Measurements from ENCODE around the gene BCLAF3.

The BCLAF3 gene

GRCh38 chrX:20005883-20006282 is 15.0 kb upstream of the BCLAF3 start:
- Histone ChIP-seq H3K4me1 (ENCODE audit: insufficient read depth, low read length) (peaks cover 15% of the 10 kb centered on the region), H3K4me3 (ENCODE audit: low read length) (no peak overlapping the region), H3K36me3 (ENCODE audit: insufficient read depth, low read length) (no peaks in the 10 kb centered on the region), H2AFZ (ENCODE audit: low read depth, low read length) (no peak overlapping the region), H3K27me3 (ENCODE audit: insufficient read depth, low read length) (no peaks in the 10 kb centered on the region), H3K9me3 (ENCODE audit: low read length) (no peaks in the 10 kb centered on the region)

- H3K27me3 ChIP-seq (ENCODE audit: insufficient read depth, low read length): no peaks in the 10 kb centered on the region
- no peaks in the 10 kb centered on the region for H3K9me3 ChIP-seq (ENCODE audit: low read length)
- no peak overlapping the region for H2AFZ ChIP-seq (ENCODE audit: low read depth, low read length)
- H3K4me1 ChIP-seq (ENCODE audit: insufficient read depth, low read length): peaks cover 8% of the 10 kb centered on the region
- H3K36me3 ChIP-seq (ENCODE audit: insufficient read depth, low read length): no peaks in the 10 kb centered on the region
- no peak overlapping the region for H3K4me3 ChIP-seq (ENCODE audit: low read length)
Observed at GRCh38 chrX:20001588-20001987, 10.7 kb upstream of the BCLAF3 start.

DNA sequence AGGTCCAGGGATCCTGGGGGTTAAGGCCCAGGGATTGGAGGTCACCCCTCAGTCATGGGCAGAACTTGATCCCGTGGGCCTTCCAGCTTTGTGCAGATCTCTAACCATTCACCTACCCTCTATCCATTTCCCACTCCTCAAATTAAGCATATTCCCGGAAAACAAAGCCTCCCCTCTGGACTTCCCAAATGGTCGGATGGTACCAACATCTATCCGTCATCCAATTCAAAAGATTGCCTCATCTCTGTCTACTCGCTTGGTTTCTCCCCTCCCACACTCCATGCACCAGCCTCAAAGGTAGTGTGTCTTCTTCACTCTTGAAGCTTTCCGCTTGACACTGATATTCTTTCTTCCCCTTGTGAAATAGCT is 473 bp upstream of the BCLAF3 start:
- Histone ChIP-seq H3K4me3 (ENCODE audit: low read length) (peak overlapping the region; percentile 49), H3K9me3 (ENCODE audit: low read length) (no peaks in the 10 kb centered on the region), H3K27me3 (ENCODE audit: insufficient read depth, low read length) (no peaks in the 10 kb centered on the region), H3K36me3 (ENCODE audit: insufficient read depth, low read length) (peaks cover 2% of the 10 kb centered on the region), H3K4me1 (ENCODE audit: insufficient read depth, low read length) (no peaks in the 10 kb centered on the region), H2AFZ (ENCODE audit: low read depth, low read length) (peak overlapping the region; percentile 85)

DNA sequence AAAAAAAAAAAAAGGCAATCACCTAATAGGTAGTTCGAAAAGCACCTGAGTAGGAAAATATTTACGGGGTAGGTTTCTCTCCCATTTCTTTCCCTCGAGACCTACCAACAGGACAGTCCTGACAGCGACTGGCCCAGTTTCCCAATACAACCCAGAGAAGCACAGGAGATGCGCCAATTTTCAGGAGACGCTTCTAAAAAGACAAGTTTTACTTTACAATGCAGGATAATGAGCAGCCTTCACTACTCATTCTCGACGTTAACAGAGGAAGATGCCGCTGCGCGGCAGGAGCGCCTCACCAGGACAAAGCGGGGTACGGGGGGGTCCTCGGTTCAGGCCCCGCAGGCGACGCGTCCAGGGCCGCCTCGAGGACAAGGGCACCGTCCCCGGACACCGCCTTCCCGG is 708 bp downstream of the BCLAF3 start:
- peak overlapping the region; percentile 72 for H2AFZ ChIP-seq (ENCODE audit: low read depth, low read length)

DNA sequence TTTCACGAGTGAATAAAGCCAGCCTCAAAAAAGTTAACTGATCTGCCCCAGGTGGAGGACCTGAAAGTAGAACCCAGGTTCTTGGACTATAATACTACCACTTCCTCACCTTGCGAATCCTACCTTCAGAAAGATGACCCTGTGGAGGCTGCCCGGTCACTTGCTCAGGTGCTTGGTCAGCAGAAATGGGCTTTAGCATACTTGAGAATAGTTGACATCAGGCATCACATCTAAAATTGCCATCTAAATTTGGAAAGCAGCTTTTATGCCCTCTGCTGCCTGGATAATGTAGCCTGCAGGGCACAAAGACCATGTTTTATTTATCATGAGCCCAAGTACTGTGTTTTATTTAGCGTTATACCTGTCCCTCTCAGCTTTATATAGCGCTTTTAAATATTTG is 3.0 kb downstream of the BCLAF3 start:
- H3K27me3 ChIP-seq (ENCODE audit: insufficient read depth, low read length): no peaks in the 10 kb centered on the region
- no peak overlapping the region for H3K4me3 ChIP-seq (ENCODE audit: low read length)
- H3K4me1 ChIP-seq (ENCODE audit: insufficient read depth, low read length): no peaks in the 10 kb centered on the region
- peaks cover 5% of the 10 kb centered on the region for H3K9me3 ChIP-seq (ENCODE audit: low read length)
- H2AFZ ChIP-seq (ENCODE audit: low read depth, low read length): no peak overlapping the region
- peaks cover 4% of the 10 kb centered on the region for H3K36me3 ChIP-seq (ENCODE audit: insufficient read depth, low read length)

More for the DNA sequence above, 708 bp downstream of the BCLAF3 start:
- Histone ChIP-seq H3K36me3 (ENCODE audit: insufficient read depth, low read length) (peaks cover 4% of the 10 kb centered on the region), H3K4me3 (ENCODE audit: low read length) (peak overlapping the region; percentile 83), H3K27me3 (ENCODE audit: insufficient read depth, low read length) (no peaks in the 10 kb centered on the region), H3K4me1 (ENCODE audit: insufficient read depth, low read length) (no peaks in the 10 kb centered on the region), H3K9me3 (ENCODE audit: low read length) (peaks cover 4% of the 10 kb centered on the region)

- Histone ChIP-seq H3K27me3 (ENCODE audit: insufficient read depth, low read length) (no peaks in the 10 kb centered on the region), H2AFZ (ENCODE audit: low read depth, low read length) (no peak overlapping the region), H3K4me1 (ENCODE audit: insufficient read depth, low read length) (no peaks in the 10 kb centered on the region), H3K36me3 (ENCODE audit: insufficient read depth, low read length) (peaks cover 4% of the 10 kb centered on the region), H3K9me3 (ENCODE audit: low read length) (peaks cover 5% of the 10 kb centered on the region), H3K4me3 (ENCODE audit: low read length) (no peak overlapping the region)
Observed at GRCh38 chrX:19986531-19986930, 4.3 kb downstream of the BCLAF3 start.

DNA sequence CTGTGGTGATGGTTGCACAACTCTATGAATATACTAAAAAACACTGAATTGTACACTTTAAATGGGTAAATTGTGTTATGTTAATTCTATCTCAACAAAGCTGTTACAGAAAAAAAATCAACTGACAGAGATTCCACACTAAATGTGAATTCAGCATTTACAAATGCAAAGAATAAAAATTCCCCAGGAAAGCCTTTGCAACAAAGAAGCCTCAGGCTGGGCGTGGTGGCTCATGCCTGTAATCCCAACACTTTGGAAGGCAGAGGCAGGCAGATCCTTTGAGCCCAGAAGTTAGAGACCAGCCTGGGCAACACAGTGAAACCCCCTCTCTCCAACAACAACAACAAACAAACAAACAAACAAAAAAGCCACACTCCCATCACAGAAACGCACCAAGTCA is 8.9 kb downstream of the BCLAF3 start:
- H3K4me1 ChIP-seq (ENCODE audit: insufficient read depth, low read length): no peaks in the 10 kb centered on the region
- H3K36me3 ChIP-seq (ENCODE audit: insufficient read depth, low read length): peaks cover 4% of the 10 kb centered on the region
- H3K27me3 ChIP-seq (ENCODE audit: insufficient read depth, low read length): no peaks in the 10 kb centered on the region
- H3K4me3 ChIP-seq (ENCODE audit: low read length): no peak overlapping the region
- H2AFZ ChIP-seq (ENCODE audit: low read depth, low read length): no peak overlapping the region
- peaks cover 9% of the 10 kb centered on the region for H3K9me3 ChIP-seq (ENCODE audit: low read length)

GRCh38 chrX:19975845-19976244 is 15.0 kb downstream of the BCLAF3 start:
- no peaks in the 10 kb centered on the region for H3K36me3 ChIP-seq (ENCODE audit: insufficient read depth, low read length)

DNA sequence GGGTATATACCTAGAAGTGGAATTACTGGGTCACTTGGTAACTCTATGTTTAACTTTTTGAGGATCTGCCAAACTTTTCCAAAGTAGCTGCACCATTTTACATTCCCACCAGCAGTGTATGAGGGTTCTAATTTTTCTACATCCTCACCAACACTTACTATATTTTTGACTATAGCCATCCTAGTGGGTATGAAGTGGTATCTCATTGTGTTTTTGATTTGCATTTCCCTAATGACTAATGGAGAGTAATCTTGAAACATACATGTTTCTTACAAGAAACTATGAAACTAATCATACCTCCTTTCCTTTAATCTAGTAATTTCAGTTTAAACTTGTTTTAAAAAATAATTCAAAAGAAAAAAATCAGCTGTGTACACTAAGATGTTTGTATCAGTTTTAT is 17.9 kb downstream of the BCLAF3 start:
- Histone ChIP-seq H3K4me1 (ENCODE audit: insufficient read depth, low read length) (no peaks in the 10 kb centered on the region), H3K36me3 (ENCODE audit: insufficient read depth, low read length) (no peaks in the 10 kb centered on the region), H2AFZ (ENCODE audit: low read depth, low read length) (no peak overlapping the region), H3K4me3 (ENCODE audit: low read length) (no peak overlapping the region), H3K9me3 (ENCODE audit: low read length) (peaks cover 3% of the 10 kb centered on the region), H3K27me3 (ENCODE audit: insufficient read depth, low read length) (no peaks in the 10 kb centered on the region)

More at GRCh38 chrX:19975845-19976244, 15.0 kb downstream of the BCLAF3 start:
- H2AFZ ChIP-seq (ENCODE audit: low read depth, low read length): no peak overlapping the region
- no peaks in the 10 kb centered on the region for H3K4me1 ChIP-seq (ENCODE audit: insufficient read depth, low read length)
- no peaks in the 10 kb centered on the region for H3K27me3 ChIP-seq (ENCODE audit: insufficient read depth, low read length)
- no peak overlapping the region for H3K4me3 ChIP-seq (ENCODE audit: low read length)
- H3K9me3 ChIP-seq (ENCODE audit: low read length): peaks cover 3% of the 10 kb centered on the region

DNA sequence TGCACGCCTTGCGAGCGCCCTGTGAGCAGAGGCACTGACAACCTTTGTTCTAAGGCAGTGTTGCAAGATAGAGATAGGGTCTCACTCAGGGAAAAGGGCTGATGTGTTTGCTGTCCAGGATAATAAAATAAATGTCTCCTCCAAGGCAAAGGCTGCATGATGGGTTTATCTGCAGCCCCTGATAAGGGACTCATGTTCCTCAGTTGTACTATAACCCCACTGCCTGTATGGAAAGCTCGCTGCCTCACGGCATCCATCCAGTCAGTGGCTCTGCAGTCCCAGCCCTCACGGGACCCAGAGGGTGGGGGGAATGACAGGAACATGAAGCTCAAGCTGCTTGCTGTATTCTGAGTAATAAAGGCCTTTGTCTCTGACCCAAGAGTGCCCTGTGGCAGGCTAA is 22.6 kb downstream of the BCLAF3 start:
- H3K4me1 ChIP-seq (ENCODE audit: insufficient read depth, low read length): no peaks in the 10 kb centered on the region
- H3K9me3 ChIP-seq (ENCODE audit: low read length): no peaks in the 10 kb centered on the region
- H3K4me3 ChIP-seq (ENCODE audit: low read length): no peak overlapping the region
- H3K27me3 ChIP-seq (ENCODE audit: insufficient read depth, low read length): no peaks in the 10 kb centered on the region
- no peak overlapping the region for H2AFZ ChIP-seq (ENCODE audit: low read depth, low read length)
- peaks cover 14% of the 10 kb centered on the region for H3K36me3 ChIP-seq (ENCODE audit: insufficient read depth, low read length)

DNA sequence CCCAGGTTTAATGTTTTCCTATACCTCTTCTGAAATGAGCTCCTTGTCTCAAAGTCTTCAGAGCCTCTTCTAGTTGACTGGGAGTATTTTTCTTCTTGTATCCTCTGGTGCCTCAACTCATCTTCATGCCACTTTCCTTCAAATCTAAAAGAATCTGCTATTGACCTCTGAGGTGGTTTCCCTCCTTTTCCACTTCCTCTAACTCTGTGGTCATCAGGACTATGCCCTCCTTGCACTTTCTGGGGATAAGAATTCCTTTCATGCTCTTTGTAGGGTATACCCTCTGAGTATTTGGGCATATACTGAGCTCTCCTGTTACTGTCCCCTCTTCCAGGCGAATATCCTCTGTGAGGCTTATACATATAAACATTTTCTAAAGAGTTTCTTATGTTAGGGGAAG is 24.8 kb downstream of the BCLAF3 start:
- no peaks in the 10 kb centered on the region for H3K27me3 ChIP-seq (ENCODE audit: insufficient read depth, low read length)
- H2AFZ ChIP-seq (ENCODE audit: low read depth, low read length): no peak overlapping the region
- no peaks in the 10 kb centered on the region for H3K9me3 ChIP-seq (ENCODE audit: low read length)
- no peak overlapping the region for H3K4me3 ChIP-seq (ENCODE audit: low read length)
- H3K4me1 ChIP-seq (ENCODE audit: insufficient read depth, low read length): no peaks in the 10 kb centered on the region
- peaks cover 14% of the 10 kb centered on the region for H3K36me3 ChIP-seq (ENCODE audit: insufficient read depth, low read length)

DNA sequence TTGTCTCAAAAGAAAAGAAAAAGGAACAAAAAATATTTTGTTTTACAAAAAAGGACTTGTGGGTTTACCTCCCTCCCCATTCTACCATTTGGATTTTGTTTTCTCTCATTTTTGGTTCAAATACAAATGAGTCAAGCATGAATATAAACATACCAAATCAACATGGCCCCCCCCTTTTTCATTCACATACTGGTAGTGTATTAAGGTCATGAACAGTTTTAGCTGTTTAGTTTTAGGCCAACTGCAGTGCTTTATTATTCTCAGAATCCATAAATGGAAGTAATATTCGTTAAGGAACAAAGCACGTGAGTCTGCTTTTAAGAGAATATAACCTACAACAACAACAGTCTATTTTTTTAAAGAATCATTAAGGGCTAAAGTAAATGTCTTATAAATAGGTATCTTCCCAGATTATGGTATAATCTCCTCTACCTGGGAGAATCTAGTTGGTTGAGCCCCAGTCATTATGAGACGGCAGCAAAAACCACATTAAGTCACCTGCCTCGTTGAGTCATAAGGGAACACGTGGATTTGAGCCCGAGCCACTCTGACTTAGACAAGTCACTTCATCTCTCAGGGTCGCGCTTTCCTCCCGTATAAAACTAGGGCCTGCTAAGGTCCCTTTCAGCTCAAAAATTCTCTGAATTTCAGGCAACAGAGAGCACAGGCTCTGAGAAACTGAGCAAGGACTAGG is 26.7 kb downstream of the BCLAF3 start:
- H3K4me1 ChIP-seq (ENCODE audit: insufficient read depth, low read length): no peaks in the 10 kb centered on the region
- H3K9me3 ChIP-seq (ENCODE audit: low read length): no peaks in the 10 kb centered on the region
- H3K27me3 ChIP-seq (ENCODE audit: insufficient read depth, low read length): no peaks in the 10 kb centered on the region
- no peak overlapping the region for H2AFZ ChIP-seq (ENCODE audit: low read depth, low read length)
- H3K36me3 ChIP-seq (ENCODE audit: insufficient read depth, low read length): peaks cover 14% of the 10 kb centered on the region
- no peak overlapping the region for H3K4me3 ChIP-seq (ENCODE audit: low read length)

DNA sequence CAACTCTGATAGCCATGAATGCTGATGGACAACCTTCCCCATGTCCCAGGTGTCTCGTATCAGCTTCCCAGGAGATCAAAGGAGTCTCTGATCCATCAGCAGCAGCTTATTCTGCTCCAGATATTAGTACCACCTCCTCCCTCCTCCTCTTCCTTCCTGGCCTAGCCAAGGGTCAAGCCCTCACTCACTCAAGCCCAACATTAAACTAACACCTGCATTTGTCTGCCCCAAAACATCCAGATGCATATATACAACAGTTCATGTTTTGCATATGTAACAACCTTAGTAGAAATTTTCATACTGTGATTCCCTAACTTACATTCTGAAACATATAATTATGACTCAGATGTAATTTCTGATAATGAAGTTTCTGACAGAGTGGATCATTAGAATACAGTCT is 29.9 kb downstream of the BCLAF3 start:
- H3K4me3 ChIP-seq (ENCODE audit: low read length): no peak overlapping the region
- H3K4me1 ChIP-seq (ENCODE audit: insufficient read depth, low read length): no peaks in the 10 kb centered on the region
- H3K36me3 ChIP-seq (ENCODE audit: insufficient read depth, low read length): peaks cover 13% of the 10 kb centered on the region
- H2AFZ ChIP-seq (ENCODE audit: low read depth, low read length): no peak overlapping the region
- peaks cover 3% of the 10 kb centered on the region for H3K27me3 ChIP-seq (ENCODE audit: insufficient read depth, low read length)
- H3K9me3 ChIP-seq (ENCODE audit: low read length): no peaks in the 10 kb centered on the region

Measured in neuron (in vitro differentiated cells).